Measurements from ENCODE around the gene SHC1.
"Not testable (repeated sequence)": the region's sequence is repeated elsewhere in the genome, so short reads cannot be mapped to it uniquely, and the experiment has no call there.

SHC1 gene

DNA sequence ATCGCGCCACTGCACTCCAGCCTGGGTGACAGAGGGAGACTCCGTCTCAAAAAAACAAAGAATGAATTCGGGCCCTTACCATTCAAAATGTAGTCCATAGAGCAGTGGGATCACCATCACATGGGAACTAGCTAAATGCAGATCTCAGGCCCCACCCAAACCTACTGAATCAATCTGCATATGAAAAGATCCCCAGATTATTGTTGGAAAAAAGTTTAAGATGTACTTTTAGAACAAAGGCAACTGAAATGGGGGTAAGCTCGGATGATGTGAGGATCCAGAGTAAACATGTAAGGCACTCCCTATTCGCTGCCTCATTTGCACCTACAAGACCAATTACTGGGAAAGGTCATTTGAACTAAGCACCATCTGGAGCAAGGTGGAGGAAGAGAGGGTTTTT lies 11.8 kb upstream of the SHC1 start:
- DNase-seq = no peak
- in situ Hi-C loops (cut with HindIII; ENCODE audit: low pct_ligation_motif_present, low pct_unique_long_range_greater_than_20kb, low sequenced_read_pairs) = no loop called here

DNA sequence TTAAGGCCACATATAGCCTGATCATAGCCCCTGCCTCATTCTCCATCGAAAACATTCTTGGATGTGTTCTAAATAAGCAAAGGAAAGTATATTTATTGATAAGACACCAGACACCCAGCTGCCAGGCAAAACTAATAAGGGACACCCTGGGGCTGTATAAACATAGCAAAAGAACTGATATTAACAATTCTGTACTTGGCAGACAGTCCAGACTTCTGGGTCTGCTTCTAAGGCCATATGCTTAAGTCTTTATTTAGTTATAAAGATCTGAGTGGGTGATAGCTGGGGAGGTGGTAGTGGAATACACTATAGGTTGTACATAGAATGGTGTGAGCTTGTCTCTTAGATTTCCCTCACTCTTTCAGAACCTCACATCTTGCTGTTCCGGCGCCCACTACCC lies 7.8 kb upstream of the SHC1 start:
- DNase-seq = no peak
- in situ Hi-C loops (cut with HindIII; ENCODE audit: low pct_ligation_motif_present, low pct_unique_long_range_greater_than_20kb, low sequenced_read_pairs) = no loop called here

DNA sequence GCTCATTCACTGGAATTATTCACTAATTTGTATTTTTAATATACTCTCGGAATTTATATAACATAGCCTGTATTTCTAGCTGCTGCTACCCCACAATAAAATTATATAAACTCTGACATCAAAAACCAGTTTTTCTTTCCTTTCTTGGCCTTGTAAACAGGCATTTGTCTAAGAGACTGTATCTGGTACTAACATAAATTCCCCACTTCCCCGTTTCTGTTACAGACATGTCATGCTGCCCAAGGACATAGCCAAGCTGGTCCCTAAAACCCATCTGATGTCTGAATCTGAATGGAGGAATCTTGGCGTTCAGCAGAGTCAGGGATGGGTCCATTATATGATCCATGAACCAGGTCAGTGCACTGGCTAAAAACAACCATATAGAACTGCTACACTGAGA lies 7.2 kb upstream of the SHC1 start:
- DNase-seq; in situ Hi-C loops (cut with HindIII; ENCODE audit: low pct_ligation_motif_present, low pct_unique_long_range_greater_than_20kb, low sequenced_read_pairs): not testable (repeated sequence)

DNA sequence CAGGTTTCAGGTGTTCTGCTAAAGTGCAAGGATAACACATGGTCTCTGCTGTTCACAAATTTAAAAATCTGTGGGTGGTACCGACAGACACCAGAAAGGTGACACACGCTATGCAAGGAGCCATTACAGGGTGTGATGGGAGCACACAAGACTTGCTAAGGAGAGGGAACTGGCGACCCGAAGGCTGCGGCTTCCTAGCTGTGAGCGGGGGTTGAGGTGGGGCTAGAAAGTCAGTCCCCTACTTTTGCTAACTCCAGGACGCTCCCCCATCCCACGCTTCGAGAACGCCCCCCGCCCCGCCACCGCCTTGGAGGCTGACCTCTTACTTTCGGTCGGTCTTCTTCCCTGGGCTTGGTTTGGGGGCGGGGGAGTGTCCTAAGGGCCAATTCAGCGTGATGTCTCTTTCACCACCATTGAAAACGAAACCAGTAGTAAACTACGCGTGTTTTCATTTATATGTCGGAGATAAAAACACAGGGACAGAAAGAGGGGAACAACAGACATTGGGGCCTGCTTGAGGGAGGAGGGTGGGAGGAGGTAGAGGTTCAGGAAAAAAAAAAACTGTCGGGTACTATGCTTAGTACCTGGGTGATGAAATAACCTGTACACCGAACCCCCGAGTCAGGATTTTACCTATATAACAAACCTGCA lies 5.0 kb upstream of the SHC1 start:
- peak; percentile 75 for DNase-seq
- in situ Hi-C loops (cut with HindIII; ENCODE audit: low pct_ligation_motif_present, low pct_unique_long_range_greater_than_20kb, low sequenced_read_pairs) = no loop called here

DNA sequence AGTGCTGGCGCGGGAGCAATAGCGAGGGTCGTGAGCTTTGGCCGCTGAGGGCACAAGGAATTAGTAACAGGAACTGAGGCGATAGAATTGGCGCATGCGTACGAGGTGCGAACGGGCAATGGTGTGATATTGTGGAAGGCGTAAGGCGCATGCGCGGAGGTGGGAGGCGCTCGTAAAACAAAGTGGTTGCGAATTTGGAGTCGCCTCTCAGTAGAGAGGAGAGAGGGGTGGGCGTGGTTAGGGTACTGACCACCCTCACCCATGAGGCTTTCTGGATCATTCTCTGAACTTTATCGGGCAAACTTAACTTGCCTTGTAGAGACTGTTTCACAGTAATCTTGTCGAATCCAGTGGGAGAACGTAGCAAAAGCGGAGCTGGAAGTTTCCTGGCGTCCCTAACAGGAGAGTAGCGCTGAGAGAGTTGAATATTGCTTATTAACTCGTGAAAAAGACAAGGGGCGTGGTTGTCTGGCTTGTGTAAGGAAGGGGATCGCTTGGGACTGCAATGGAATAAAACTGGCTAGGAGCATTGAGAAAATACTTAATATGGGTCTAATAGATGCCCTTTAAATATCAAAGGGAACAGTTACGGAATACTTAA lies 4.4 kb upstream of the SHC1 start:
- in situ Hi-C loops (cut with HindIII; ENCODE audit: low pct_ligation_motif_present, low pct_unique_long_range_greater_than_20kb, low sequenced_read_pairs) = no loop called here
- DNase-seq = peak; percentile 97

DNA sequence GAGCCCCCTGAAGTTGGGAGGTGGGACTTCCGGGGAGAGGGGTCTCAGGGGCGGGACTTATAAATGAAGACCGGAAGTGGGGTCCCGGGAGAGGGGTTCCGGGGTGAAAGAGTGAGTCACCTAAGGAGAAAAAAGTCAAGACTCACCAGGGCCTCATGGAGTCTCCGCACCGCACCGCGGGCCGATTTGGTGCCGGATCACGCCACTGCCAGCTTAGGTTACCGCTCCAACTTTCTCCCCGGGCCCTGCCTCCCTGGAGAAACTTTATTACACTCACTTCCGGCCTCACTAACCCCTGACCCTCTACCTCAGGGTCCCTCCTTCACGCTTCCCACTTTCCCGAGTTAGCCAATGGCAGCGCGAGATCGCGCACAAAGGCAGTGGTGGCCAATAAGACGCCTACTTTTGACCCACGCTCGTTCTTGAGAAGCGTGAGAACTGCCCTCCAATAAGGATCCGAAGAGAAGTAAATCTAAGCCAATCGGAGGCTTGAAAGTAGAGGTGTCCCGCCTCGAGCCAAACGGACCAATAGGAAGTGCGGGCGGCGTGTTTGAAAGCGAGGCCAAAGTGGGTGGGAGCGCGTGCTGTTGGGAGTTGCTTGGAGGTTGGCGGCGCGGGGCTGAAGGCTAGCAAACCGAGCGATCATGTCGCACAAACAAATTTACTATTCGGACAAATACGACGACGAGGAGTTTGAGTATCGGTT lies 3.7 kb upstream of the SHC1 start, which contains the start of gene CKS1B:
Gene CKS1B, plus strand, starts transcription at position 580 of the 706 bp plus-strand sequence. Its CDS starts 65 bp downstream, at position 645.
- in situ Hi-C loops (cut with HindIII; ENCODE audit: low pct_ligation_motif_present, low pct_unique_long_range_greater_than_20kb, low sequenced_read_pairs) = no loop called here
- DNase-seq = peak; percentile 100

DNA sequence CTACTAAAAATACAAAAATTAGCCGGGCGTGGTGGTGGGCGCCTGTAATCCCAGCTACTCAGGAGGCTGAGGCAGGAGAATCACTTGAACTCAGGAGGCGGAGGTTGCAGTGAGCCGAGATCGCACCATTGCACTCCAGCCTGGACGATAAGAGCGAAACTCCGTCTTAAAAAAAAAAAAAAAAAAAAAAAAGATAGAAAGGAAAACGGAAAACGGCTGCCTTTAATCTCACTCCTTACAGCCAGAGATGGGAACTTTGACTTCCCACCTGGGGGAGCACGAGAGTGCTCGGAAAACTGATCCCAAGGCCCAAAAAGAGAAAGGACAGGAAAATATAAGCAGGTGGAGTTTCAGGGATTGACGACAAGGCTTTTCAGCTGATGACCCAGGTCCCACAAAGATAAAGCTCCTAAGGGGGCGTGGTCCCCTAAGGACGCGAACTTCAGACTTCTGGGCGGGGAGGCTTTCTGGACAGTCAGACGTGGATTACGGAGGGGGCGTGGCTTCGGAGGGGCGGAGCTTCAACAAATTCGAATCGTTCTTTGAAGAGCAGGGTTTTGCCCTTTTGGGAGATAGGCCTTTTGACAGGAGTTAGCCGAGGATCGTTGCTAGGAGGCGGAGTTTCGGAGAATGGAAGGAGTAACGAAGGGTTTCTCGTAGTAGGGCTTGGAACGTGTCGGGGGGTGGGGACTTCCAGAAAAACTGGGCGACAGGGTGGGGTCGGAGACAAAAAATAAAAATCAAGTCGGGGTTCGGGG lies 3.0 kb upstream of the SHC1 start:
- peak; percentile 99 for DNase-seq
- in situ Hi-C loops (cut with HindIII; ENCODE audit: low pct_ligation_motif_present, low pct_unique_long_range_greater_than_20kb, low sequenced_read_pairs) = no loop called here

DNA sequence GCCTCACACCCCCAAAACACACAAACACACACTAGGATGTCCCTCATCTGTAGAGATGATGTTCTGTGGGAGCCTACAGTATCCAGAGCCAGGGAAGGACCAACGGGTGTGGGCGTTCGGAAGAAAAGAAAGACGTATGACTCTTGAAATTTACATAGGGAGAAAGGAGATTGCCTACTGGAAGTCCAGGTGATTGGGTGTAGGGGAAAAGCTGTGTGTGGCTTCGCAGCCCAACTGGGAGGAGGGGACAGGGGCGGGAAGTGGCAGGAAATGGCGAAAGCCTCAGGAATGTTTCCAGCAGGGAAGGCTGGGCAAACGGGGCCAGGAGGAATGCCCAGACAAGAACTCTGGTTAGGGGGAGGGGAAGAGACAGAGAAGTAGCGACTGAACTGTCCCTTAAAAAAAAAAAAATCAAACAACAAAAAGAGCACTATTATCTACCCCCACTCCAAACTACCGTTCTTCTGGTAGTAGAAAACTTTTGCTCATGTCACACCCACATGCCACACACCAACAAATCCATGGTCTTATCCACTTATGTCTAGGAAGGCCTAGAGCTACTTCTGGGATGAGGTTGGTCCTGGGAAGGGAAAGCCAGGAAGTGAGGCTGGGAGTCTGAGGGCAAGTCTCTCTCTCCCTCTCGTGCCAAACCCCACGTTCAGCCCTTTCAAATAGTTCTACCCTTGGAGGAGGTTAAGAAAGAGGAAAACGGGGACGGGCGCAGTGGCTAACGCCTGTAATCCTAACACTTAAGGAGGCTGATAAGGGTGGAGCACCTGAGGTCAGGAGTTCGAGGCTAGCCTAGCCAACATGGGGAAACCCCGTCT lies 2.2 kb upstream of the SHC1 start:
- peak; percentile 99 for DNase-seq
- in situ Hi-C loops (cut with HindIII; ENCODE audit: low pct_ligation_motif_present, low pct_unique_long_range_greater_than_20kb, low sequenced_read_pairs) = no loop called here

DNA sequence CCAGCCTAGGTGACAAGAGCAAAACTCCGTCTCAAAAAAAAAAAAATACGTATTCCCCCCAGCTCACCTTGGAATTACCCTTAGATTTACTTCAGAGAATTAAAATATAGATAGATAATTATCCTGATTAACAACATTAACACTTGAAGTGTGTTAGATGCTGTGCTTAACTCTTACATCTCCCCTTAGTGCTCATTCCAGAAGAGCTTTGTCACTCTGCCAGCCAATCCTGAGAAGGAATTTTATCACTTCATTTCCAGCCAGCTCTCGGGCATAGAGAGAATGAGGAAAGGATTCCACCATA lies 1.6 kb upstream of the SHC1 start:
- no peak for DNase-seq
- in situ Hi-C loops (cut with HindIII; ENCODE audit: low pct_ligation_motif_present, low pct_unique_long_range_greater_than_20kb, low sequenced_read_pairs) = no loop called here

DNA sequence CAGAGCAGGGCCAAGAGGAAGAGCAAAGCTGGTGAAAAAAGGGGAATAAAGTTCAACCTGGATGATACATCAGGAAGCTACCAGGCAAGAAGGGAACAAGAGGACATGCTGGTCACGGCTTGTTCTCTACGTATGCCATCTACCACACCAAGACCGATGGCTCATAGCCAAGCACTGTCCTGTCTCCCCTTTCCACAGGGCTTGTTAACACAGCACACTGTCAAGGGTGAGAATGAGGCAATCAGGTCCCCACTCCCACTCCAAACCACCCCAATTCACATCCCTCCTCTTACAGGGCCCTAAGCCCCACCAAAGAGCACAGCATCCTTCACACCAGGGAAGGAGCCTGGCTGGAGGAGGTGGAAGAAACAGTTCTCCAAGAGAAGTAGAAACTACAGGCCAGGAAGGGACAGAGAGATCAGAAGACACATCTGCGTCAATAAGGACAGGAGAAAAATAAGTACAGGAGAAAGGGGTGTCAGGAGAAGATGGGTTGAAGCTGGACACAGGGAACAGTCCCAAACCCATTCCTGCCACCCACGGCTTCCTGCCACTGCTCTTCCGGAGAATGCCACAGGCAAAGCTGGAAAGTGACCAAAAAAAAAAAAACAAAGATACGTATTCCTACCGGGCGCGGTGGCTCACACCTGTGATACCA lies 923 bp upstream of the SHC1 start:
- DNase-seq = no peak
- in situ Hi-C loops (cut with HindIII; ENCODE audit: low pct_ligation_motif_present, low pct_unique_long_range_greater_than_20kb, low sequenced_read_pairs) = no loop called here

DNA sequence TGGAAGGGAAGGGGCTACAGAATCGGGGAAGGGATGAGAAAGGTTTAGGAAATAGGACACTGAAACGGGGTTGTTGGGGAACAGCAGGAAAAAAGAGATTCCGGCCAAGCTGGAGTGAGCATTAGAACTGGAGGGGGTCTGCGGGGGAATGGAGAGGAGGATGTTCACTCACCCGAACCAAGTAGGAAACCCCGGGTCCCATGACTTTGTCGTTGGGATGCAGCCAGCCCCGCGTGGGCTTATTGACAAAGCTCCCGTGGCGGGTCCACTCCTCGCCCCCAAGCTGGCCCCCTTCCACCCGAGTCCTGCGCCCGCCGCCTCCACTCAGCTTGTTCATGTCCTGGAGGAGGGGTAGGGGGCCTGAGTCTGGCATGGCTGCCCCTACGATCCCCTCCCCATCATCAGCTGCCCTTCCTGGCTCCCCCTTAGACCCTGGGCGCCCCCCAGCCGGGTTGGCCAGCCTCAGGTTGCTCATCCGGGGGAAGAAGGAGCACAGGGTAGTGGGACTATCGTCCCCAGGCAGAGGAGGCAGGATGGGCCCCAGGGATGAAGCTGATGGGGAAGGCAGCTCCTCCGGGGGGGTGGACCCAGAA lies 591 bp downstream of the SHC1 start:
- in situ Hi-C loops (cut with HindIII; ENCODE audit: low pct_ligation_motif_present, low pct_unique_long_range_greater_than_20kb, low sequenced_read_pairs) = no loop called here

DNA sequence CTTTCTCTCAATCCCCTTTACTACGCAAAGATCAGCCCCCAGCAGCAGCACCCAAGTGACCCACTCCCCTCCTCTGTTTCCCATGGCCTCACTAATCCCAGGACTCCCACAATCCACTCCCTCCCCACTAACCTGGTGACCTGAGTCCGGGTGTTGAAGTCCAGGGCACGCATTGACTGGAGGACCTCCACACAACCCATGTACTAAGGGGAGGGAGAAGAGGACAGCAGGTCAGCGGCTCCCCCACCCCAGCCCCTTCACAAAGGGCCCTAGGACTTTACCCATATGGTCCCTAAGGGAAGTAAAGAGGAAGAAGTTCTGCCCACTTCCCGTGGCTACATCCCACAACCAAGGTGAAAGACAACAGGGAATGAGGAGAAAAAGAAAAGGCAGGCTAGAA lies 1.3 kb downstream of the SHC1 start:
- in situ Hi-C loops (cut with HindIII; ENCODE audit: low pct_ligation_motif_present, low pct_unique_long_range_greater_than_20kb, low sequenced_read_pairs) = no loop called here
- no peak for DNase-seq

More for the DNA sequence above, 591 bp downstream of the SHC1 start:
- no peak for DNase-seq

DNA sequence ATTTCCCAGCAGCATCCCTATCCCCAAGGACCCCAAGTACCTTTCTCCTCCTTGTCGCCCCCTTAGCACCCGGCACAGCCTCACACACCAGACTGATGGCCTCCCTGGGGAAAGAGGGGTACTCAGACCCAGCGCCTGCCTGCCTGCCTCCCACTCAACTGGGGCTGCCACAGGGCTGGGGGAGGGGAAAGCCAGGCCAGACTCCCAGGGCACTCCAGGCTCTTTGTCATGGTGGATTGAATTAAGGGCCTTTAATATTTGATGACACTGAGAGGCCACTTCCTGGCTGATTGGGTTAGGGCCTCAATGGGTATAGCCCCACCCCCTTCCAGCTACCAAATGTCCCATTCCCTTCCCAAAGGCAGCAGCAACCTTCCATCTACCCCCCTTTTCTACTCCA lies 1.8 kb downstream of the SHC1 start:
- in situ Hi-C loops (cut with HindIII; ENCODE audit: low pct_ligation_motif_present, low pct_unique_long_range_greater_than_20kb, low sequenced_read_pairs) = no loop called here
- no peak for DNase-seq

DNA sequence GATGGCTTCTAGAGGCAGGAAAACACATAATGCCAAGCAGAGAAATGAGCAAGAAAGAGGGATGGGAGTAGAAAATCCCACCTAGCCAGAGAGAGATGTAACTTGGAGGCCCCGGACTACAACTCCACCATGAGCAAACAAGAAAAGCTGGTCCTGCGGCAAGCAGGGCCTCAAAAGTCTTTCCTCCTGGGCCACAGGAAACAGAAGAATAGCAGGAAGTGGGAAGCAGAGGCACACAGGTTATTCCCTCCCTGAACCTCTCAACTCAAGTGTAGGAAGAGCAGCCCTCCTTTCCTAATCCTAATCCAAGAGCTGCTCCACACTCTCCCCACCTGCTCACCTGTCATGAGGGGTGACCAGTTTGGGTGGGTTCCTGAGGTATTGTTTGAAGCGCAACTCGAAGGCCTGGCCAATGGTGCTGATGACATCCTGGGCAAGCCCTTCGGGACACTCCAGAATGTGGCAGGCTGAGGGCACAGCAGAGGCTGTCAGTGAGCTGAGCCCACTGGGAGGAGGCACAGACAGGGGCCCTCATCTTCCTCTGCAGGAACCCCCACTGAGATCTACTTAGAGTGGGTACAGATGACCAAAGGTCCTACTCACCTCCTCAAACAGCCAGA lies 3.1 kb downstream of the SHC1 start:
- DNase-seq = no peak
- in situ Hi-C loops (cut with HindIII; ENCODE audit: low pct_ligation_motif_present, low pct_unique_long_range_greater_than_20kb, low sequenced_read_pairs) = no loop called here

DNA sequence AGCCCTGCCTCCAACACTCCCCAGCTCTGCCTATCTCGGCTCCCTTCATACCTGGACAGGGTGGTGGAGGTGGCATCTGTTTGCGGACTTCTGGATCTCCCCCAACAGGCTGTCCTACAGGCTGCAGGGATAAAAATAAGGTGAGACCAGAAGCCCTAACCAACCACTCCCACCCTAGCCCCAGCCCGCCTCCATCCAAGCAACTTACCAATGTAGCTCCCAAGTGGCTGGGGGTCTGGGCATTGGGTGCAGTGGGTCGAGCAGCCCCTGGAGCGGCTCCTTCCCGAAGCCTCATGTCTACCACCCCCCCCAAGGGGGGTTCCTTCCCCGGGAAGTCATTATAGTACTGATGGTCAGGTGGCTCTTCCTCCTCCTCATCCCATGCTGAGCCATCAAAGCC lies 4.4 kb downstream of the SHC1 start:
- in situ Hi-C loops (cut with HindIII; ENCODE audit: low pct_ligation_motif_present, low pct_unique_long_range_greater_than_20kb, low sequenced_read_pairs) = no loop called here
- DNase-seq = no peak

DNA sequence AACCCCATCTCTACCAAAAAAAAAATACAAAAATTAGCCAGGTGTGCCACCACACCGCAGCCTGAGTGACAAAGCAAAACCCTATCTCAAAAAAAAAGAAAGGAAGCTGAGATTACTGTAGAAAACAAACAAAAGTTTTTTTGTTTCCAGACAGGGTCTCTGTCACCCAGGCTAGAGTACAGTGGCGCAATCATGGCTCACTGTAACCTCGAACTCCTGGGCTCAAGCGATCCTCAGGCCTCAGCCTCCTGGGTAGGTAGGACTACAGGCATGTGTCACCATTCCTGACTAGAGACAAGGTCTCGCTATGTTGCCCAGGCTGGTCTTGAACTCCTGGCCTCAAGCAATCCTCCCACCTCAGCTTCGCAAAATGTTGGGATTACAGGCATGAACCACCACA lies 6.2 kb downstream of the SHC1 start:
- in situ Hi-C loops (cut with HindIII; ENCODE audit: low pct_ligation_motif_present, low pct_unique_long_range_greater_than_20kb, low sequenced_read_pairs) = no loop called here
- DNase-seq = no peak

DNA sequence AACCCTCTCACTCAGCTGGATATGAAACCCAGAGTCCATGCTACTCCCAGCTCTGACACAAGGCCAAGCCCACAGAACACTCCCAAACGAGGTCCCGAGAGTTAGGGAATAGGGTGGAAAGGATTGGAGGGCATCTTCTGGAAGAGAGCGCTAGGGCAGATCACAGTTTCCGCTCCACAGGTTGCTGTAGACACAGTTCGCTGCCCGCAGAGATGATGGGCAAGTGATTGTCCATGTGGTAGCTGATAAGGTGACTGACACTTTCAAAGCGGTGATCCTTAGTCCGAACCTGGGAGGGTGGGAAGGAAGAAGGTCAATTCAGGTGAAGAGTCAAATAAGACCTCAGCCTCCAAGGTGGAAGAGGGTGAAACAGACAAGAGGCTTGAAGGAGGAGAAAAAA lies 6.9 kb downstream of the SHC1 start:
- in situ Hi-C loops (cut with HindIII; ENCODE audit: low pct_ligation_motif_present, low pct_unique_long_range_greater_than_20kb, low sequenced_read_pairs) = no loop called here
- DNase-seq = no peak

Measured in ACHN (cell line).